ENCODE measurements around the gene TEX2.

DNA sequence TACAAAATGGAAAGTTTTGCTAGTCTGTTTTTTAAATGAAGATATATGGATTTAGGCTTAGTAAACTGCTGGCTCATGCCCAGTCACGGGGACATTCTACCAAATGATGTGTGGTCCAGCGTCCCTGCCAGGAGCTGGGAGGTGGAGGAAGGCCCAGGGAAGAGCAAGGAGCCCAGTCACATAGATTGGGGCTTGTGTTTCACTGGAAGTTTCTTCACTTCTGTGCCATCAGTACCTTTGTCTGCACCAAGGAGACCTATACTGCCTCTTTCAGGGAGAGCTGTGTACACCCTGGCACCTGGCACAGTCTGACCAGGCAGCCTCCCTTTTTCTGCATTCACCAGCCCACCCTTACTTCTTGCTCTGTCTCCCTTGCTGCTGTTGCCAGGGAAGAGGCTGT, 100.5 kb downstream of the TEX2 start:
- TF ChIP-seq, protein P1, sequence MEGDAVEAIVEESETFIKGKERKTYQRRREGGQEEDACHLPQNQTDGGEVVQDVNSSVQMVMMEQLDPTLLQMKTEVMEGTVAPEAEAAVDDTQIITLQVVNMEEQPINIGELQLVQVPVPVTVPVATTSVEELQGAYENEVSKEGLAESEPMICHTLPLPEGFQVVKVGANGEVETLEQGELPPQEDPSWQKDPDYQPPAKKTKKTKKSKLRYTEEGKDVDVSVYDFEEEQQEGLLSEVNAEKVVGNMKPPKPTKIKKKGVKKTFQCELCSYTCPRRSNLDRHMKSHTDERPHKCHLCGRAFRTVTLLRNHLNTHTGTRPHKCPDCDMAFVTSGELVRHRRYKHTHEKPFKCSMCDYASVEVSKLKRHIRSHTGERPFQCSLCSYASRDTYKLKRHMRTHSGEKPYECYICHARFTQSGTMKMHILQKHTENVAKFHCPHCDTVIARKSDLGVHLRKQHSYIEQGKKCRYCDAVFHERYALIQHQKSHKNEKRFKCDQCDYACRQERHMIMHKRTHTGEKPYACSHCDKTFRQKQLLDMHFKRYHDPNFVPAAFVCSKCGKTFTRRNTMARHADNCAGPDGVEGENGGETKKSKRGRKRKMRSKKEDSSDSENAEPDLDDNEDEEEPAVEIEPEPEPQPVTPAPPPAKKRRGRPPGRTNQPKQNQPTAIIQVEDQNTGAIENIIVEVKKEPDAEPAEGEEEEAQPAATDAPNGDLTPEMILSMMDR (conservative IDR thresholded peaks at IDR 0.05), result no peak
- TF ChIP-seq EZH2 (IDR thresholded peaks at IDR 0.05; ENCODE audit: low read depth), result no peak

Measured in PC-9 (cell line).